Memory B cell (primary cell): Measurements from ENCODE around the gene ASCC3.
"Not testable (repeated sequence)": the region's sequence is repeated elsewhere in the genome, so short reads cannot be mapped to it uniquely, and the experiment has no call there.

Source experiments
- ATAC-seq: fragments of 150-1000 bp; cut with Tn5 transposase; 2 replicates; pipeline ENCODE4 v1.10.0; 2021; ENCODE audit warnings: low read depth, mild to moderate bottlenecking, moderate library complexity
- DNase-seq, 2 donors: peaks; one replicate each; pipeline ENCODE4 v3.0.0; 2022; ENCODE audit warnings: low spot score in 2 of 2
- H3K27ac Mint-ChIP-seq: one replicate; pipeline ENCODE4 v1.8.0; 2022; ENCODE audit warnings: mild to moderate bottlenecking, moderate library complexity, mixed read lengths
- H3K27me3 Mint-ChIP-seq: one replicate; pipeline ENCODE4 v1.8.0; 2022; ENCODE audit warnings: mixed read lengths
- H3K36me3 Mint-ChIP-seq: one replicate; pipeline ENCODE4 v1.8.0; 2022; ENCODE audit warnings: mild to moderate bottlenecking, mixed read lengths
- H3K4me1 Mint-ChIP-seq: one replicate; pipeline ENCODE4 v1.8.0; 2022; ENCODE audit warnings: mixed read lengths
- H3K4me3 Mint-ChIP-seq: one replicate; pipeline ENCODE4 v1.8.0; 2022; ENCODE audit warnings: mild to moderate bottlenecking, moderate library complexity, mixed read lengths
- H3K9me3 Mint-ChIP-seq: one replicate; pipeline ENCODE4 v1.8.0; 2022; ENCODE audit warnings: mixed read lengths

ASCC3 gene

GRCh38 chr6:100876251-100876650 lies 4.9 kb downstream of the ASCC3 start:
- ATAC-seq, result no peak
- peaks cover 20% of the 10 kb centered on the region for H3K4me1 Mint-ChIP-seq
- DNase-seq, result no peak
- H3K9me3 Mint-ChIP-seq, result no peaks in the 10 kb centered on the region
- H3K4me3 Mint-ChIP-seq, result no peak overlapping the region
- H3K27ac Mint-ChIP-seq, result peak overlapping the region; percentile 0
- H3K36me3 Mint-ChIP-seq, result peaks cover 23% of the 10 kb centered on the region
- H3K27me3 Mint-ChIP-seq, result no peaks in the 10 kb centered on the region

- H3K4me1 Mint-ChIP-seq, result peaks cover 6% of the 10 kb centered on the region
- ATAC-seq (no peak), DNase-seq (no peak)
- no peaks in the 10 kb centered on the region for H3K9me3 Mint-ChIP-seq
- H3K27me3 Mint-ChIP-seq, result no peaks in the 10 kb centered on the region
- peaks cover 21% of the 10 kb centered on the region for H3K36me3 Mint-ChIP-seq
- H3K27ac Mint-ChIP-seq, result no peak overlapping the region
- no peak overlapping the region for H3K4me3 Mint-ChIP-seq
Measured at GRCh38 chr6:100865525-100865924, 15.6 kb downstream of the ASCC3 start.

- peaks cover 32% of the 10 kb centered on the region for H3K36me3 Mint-ChIP-seq
- no peak for DNase-seq
- no peak for ATAC-seq
- H3K9me3 Mint-ChIP-seq, result peaks cover 2% of the 10 kb centered on the region
- no peak overlapping the region for H3K4me3 Mint-ChIP-seq
- H3K27ac Mint-ChIP-seq, result no peak overlapping the region
- H3K27me3 Mint-ChIP-seq, result no peaks in the 10 kb centered on the region
- H3K4me1 Mint-ChIP-seq, result peaks cover 2% of the 10 kb centered on the region
Measured at GRCh38 chr6:100862063-100862462, 19.1 kb downstream of the ASCC3 start.

- ATAC-seq, result no peak
- no peaks in the 10 kb centered on the region for H3K4me1 Mint-ChIP-seq
- H3K9me3 Mint-ChIP-seq, result peaks cover 2% of the 10 kb centered on the region
- peaks cover 27% of the 10 kb centered on the region for H3K36me3 Mint-ChIP-seq
- H3K4me3 Mint-ChIP-seq, result no peak overlapping the region
- H3K27me3 Mint-ChIP-seq, result no peaks in the 10 kb centered on the region
- DNase-seq, result no peak
- H3K27ac Mint-ChIP-seq, result no peak overlapping the region
Measured at GRCh38 chr6:100856146-100856545, 25.0 kb downstream of the ASCC3 start.

- Mint-ChIP-seq H3K27ac (no peak overlapping the region), H3K4me3 (no peak overlapping the region), H3K9me3 (no peaks in the 10 kb centered on the region), H3K4me1 (peaks cover 4% of the 10 kb centered on the region), H3K27me3 (no peaks in the 10 kb centered on the region), H3K36me3 (peaks cover 8% of the 10 kb centered on the region)
- DNase-seq (no peak), ATAC-seq (no peak)
Measured at GRCh38 chr6:100851819-100852218, 29.3 kb downstream of the ASCC3 start.

GRCh38 chr6:100850174-100850573 lies 31.0 kb downstream of the ASCC3 start:
- H3K9me3 Mint-ChIP-seq, result no peaks in the 10 kb centered on the region
- DNase-seq, result no peak
- no peak overlapping the region for H3K4me3 Mint-ChIP-seq
- no peaks in the 10 kb centered on the region for H3K27me3 Mint-ChIP-seq
- no peak for ATAC-seq
- no peak overlapping the region for H3K27ac Mint-ChIP-seq
- H3K4me1 Mint-ChIP-seq, result peaks cover 9% of the 10 kb centered on the region
- peaks cover 5% of the 10 kb centered on the region for H3K36me3 Mint-ChIP-seq

GRCh38 chr6:100846276-100846675 lies 34.9 kb downstream of the ASCC3 start:
- Mint-ChIP-seq H3K27ac (no peak overlapping the region), H3K27me3 (no peaks in the 10 kb centered on the region), H3K4me1 (peaks cover 12% of the 10 kb centered on the region), H3K36me3 (peaks cover 5% of the 10 kb centered on the region), H3K4me3 (no peak overlapping the region), H3K9me3 (no peaks in the 10 kb centered on the region)
- no peak for ATAC-seq
- no peak for DNase-seq

GRCh38 chr6:100845676-100846075 lies 35.5 kb downstream of the ASCC3 start:
- ATAC-seq, result no peak
- Mint-ChIP-seq H3K27ac (no peak overlapping the region), H3K9me3 (no peaks in the 10 kb centered on the region), H3K27me3 (no peaks in the 10 kb centered on the region), H3K36me3 (peaks cover 5% of the 10 kb centered on the region), H3K4me1 (peaks cover 12% of the 10 kb centered on the region), H3K4me3 (no peak overlapping the region)
- DNase-seq, result no peak

- no peak for DNase-seq
- no peak overlapping the region for H3K27ac Mint-ChIP-seq
- H3K9me3 Mint-ChIP-seq, result peaks cover 8% of the 10 kb centered on the region
- H3K27me3 Mint-ChIP-seq, result no peaks in the 10 kb centered on the region
- no peak for ATAC-seq
- peaks cover 10% of the 10 kb centered on the region for H3K4me1 Mint-ChIP-seq
- H3K4me3 Mint-ChIP-seq, result no peak overlapping the region
- peaks cover 16% of the 10 kb centered on the region for H3K36me3 Mint-ChIP-seq
Measured at GRCh38 chr6:100839419-100839818, 41.7 kb downstream of the ASCC3 start.

GRCh38 chr6:100838011-100838410 lies 43.1 kb downstream of the ASCC3 start:
- DNase-seq (no peak), ATAC-seq (no peak)
- Mint-ChIP-seq H3K4me3 (no peak overlapping the region), H3K27ac (no peak overlapping the region), H3K36me3 (peaks cover 17% of the 10 kb centered on the region), H3K4me1 (peaks cover 10% of the 10 kb centered on the region), H3K27me3 (no peaks in the 10 kb centered on the region), H3K9me3 (peaks cover 8% of the 10 kb centered on the region)

GRCh38 chr6:100833972-100834574 lies 47.1 kb downstream of the ASCC3 start:
- H3K9me3 Mint-ChIP-seq, result peaks cover 8% of the 10 kb centered on the region
- H3K36me3 Mint-ChIP-seq, result peaks cover 16% of the 10 kb centered on the region
- H3K27ac Mint-ChIP-seq, result no peak overlapping the region
- H3K4me3 Mint-ChIP-seq, result no peak overlapping the region
- peaks cover 7% of the 10 kb centered on the region for H3K4me1 Mint-ChIP-seq
- ATAC-seq (no peak), DNase-seq (no peak)
- no peaks in the 10 kb centered on the region for H3K27me3 Mint-ChIP-seq

GRCh38 chr6:100829077-100829595 lies 52.0 kb downstream of the ASCC3 start:
- not testable (repeated sequence) for H3K4me1 Mint-ChIP-seq, ATAC-seq, H3K27me3 Mint-ChIP-seq, H3K27ac Mint-ChIP-seq, H3K4me3 Mint-ChIP-seq, H3K9me3 Mint-ChIP-seq, DNase-seq, H3K36me3 Mint-ChIP-seq

GRCh38 chr6:100823041-100823440 lies 58.1 kb downstream of the ASCC3 start:
- ATAC-seq (no peak), DNase-seq (no peak)
- H3K27ac Mint-ChIP-seq, result no peak overlapping the region
- H3K36me3 Mint-ChIP-seq, result peaks cover 7% of the 10 kb centered on the region
- H3K4me3 Mint-ChIP-seq, result no peak overlapping the region
- peaks cover 8% of the 10 kb centered on the region for H3K4me1 Mint-ChIP-seq
- no peaks in the 10 kb centered on the region for H3K9me3 Mint-ChIP-seq
- no peaks in the 10 kb centered on the region for H3K27me3 Mint-ChIP-seq

GRCh38 chr6:100818066-100818465 lies 63.1 kb downstream of the ASCC3 start:
- no peak for DNase-seq
- H3K27me3 Mint-ChIP-seq, result no peaks in the 10 kb centered on the region
- no peak overlapping the region for H3K4me3 Mint-ChIP-seq
- peaks cover 30% of the 10 kb centered on the region for H3K36me3 Mint-ChIP-seq
- ATAC-seq, result no peak
- no peak overlapping the region for H3K27ac Mint-ChIP-seq
- peaks cover 17% of the 10 kb centered on the region for H3K4me1 Mint-ChIP-seq
- H3K9me3 Mint-ChIP-seq, result no peaks in the 10 kb centered on the region

GRCh38 chr6:100810015-100810414 lies 71.1 kb downstream of the ASCC3 start:
- Mint-ChIP-seq H3K4me3 (no peak overlapping the region), H3K27ac (no peak overlapping the region), H3K27me3 (no peaks in the 10 kb centered on the region)

More at GRCh38 chr6:100810015-100810414, 71.1 kb downstream of the ASCC3 start:
- Mint-ChIP-seq H3K36me3 (peaks cover 16% of the 10 kb centered on the region), H3K9me3 (peaks cover 3% of the 10 kb centered on the region), H3K4me1 (peaks cover 14% of the 10 kb centered on the region)
- no peak for ATAC-seq
- no peak for DNase-seq
